GM23248 (cell line): ENCODE results near the gene PPP1R15B. TPM values are rescaled to one million over a fixed set of nuclear protein-coding genes. Genes with fewer than 3 reads are reported as not detected.

ENCODE experiments used
- DNase-seq: peaks from one replicate; pipeline ENCODE4 v3.0.0-alpha.2; 2015
- H2AFZ ChIP-seq: fragments of 200-600 bp; sonication (generic); 2 replicates; pipeline ENCODE4 v1.6.1; 2016; ENCODE audit warnings: antibody characterized with exemption
- H3F3A ChIP-seq: fragments of 200-600 bp; sonication (generic); 2 replicates; pipeline ENCODE4 v1.6.1; 2016; ENCODE audit warnings: mild to moderate bottlenecking, antibody characterized with exemption, mixed run types; ENCODE audit not compliant: insufficient read depth
- H3K27ac ChIP-seq: fragments of 200-600 bp; sonication (generic); 2 replicates; pipeline ENCODE4 v1.5.1; 2016; ENCODE audit warnings: mild to moderate bottlenecking
- H3K27me3 ChIP-seq: fragments of 200-600 bp; sonication (generic); replicated peaks from 2 replicates; pipeline ENCODE4 v1.6.1; 2016; ENCODE audit warnings: mild to moderate bottlenecking; ENCODE audit not compliant: insufficient read depth
- H3K36me3 ChIP-seq: fragments of 200-600 bp; sonication (generic); 2 replicates; pipeline ENCODE4 v1.6.1; 2016; ENCODE audit warnings: low read depth, mild to moderate bottlenecking
- H3K4me1 ChIP-seq: fragments of 200-600 bp; sonication (generic); 2 replicates; pipeline ENCODE4 v1.6.1; 2016; ENCODE audit warnings: mild to moderate bottlenecking; ENCODE audit not compliant: insufficient read depth
- H3K4me2 ChIP-seq: fragments of 200-600 bp; sonication (generic); one replicate; pipeline ENCODE4 v1.6.1; 2016; ENCODE audit warnings: mild to moderate bottlenecking; ENCODE audit not compliant: unreplicated experiment
- H3K4me3 ChIP-seq: fragments of 200-600 bp; sonication (generic); 2 replicates; pipeline ENCODE4 v1.5.1; 2016; ENCODE audit warnings: mild to moderate bottlenecking
- H3K79me2 ChIP-seq: fragments of 200-600 bp; sonication (generic); 2 replicates; pipeline ENCODE4 v1.6.1; 2016; ENCODE audit warnings: mild to moderate bottlenecking; ENCODE audit not compliant: insufficient read depth
- H3K9ac ChIP-seq: fragments of 200-600 bp; sonication (generic); 2 replicates; pipeline ENCODE4 v1.6.1; 2016; ENCODE audit warnings: mild to moderate bottlenecking
- H3K9me2 ChIP-seq: fragments of 200-600 bp; sonication (generic); 2 replicates; pipeline ENCODE4 v1.6.1; 2016; ENCODE audit warnings: mixed run types, mild to moderate bottlenecking, moderate library complexity; ENCODE audit not compliant: insufficient read depth
- H3K9me3 ChIP-seq: fragments of 200-600 bp; sonication (generic); one replicate; pipeline ENCODE4 v1.6.1; 2017; ENCODE audit warnings: low read depth
- H4K20me1 ChIP-seq: fragments of 200-600 bp; sonication (generic); 2 replicates; pipeline ENCODE4 v1.6.0; 2016; ENCODE audit not compliant: insufficient read depth
- EZH2 ChIP-seq: fragments of 200-600 bp; sonication (generic); IDR thresholded peaks from 2 replicates; pipeline ENCODE4 v1.6.1; 2018; ENCODE audit warnings: antibody characterized with exemption, mild to moderate bottlenecking; ENCODE audit not compliant: insufficient read depth, poor library complexity, severe bottlenecking
- EZH2phosphoT487 ChIP-seq: fragments of 200-600 bp; sonication (generic); IDR thresholded peaks from 2 replicates; pipeline ENCODE4 v1.6.1; 2018; ENCODE audit warnings: antibody characterized with exemption, moderate library complexity, mild to moderate bottlenecking, low read depth; ENCODE audit not compliant: insufficient read depth
- WGBS, 2 experiments: methylation state at CpG; one replicate each; pipeline ENCODE4 v1.1.6; 2015 to 2017; ENCODE audit warnings: low lambda C conversion rate in 2 of 2, low coverage in 1 of 2; ENCODE audit errors: missing lambda C conversion rate in 2 of 2; 5-methylcytosine and 5-hydroxymethylcytosine counted together
- in situ Hi-C: fragments of 300-500 bp; cut with MboI; formaldehyde crosslinking; loops from 2 replicates; pipeline ENCODE4 v1.15.0; 2020
- polyA plus RNA-seq: library from polyadenylated mRNA; unstranded; fragments of >200 nt; fragmentation: Nextera tagmentation; extraction: Ambion mirVana; gene quantifications from 2 replicates; pipeline ENCODE4 v1.2.1, GENCODE V29; 2016
- total RNA-seq: library from RNA; depleted of rRNA; stranded (reverse); fragments of >200 nt; shearing (Covaris generic); gene quantifications from 2 replicates; pipeline ENCODE4 v1.2.3, GENCODE V29; 2014

Gene PPP1R15B
- total and polyA plus RNA-seq, 2 experiments from 2014 or later, result 14.5 to 28.4 TPM

- Histone ChIP-seq H2AFZ (no peak overlapping the region), H3K9ac (no peak overlapping the region), H3K9me3 (no peaks in the 10 kb centered on the region), H3K36me3 (no peaks in the 10 kb centered on the region), H3K4me3 (no peak overlapping the region), H3K9me2 (no peaks in the 10 kb centered on the region), H3K27me3 (peaks cover 16% of the 10 kb centered on the region), H3F3A (no peaks in the 10 kb centered on the region), H3K4me2 (no peak overlapping the region), H3K79me2 (no peaks in the 10 kb centered on the region), H4K20me1 (no peaks in the 10 kb centered on the region), H3K4me1 (peaks cover 4% of the 10 kb centered on the region; the same call in 1 of the 2 replicates), H3K27ac (no peak overlapping the region)
- TF ChIP-seq EZH2phosphoT487 (no peak), EZH2 (no peak)
- DNase-seq, result peak; percentile 36
- 53 to 56% methylated on average over 10 of the region's 10 CpGs for WGBS, 2 experiments
- in situ Hi-C loops, result loop anchor here (10.0 kb wide), 1 partner anchor 503 kb away; the partner anchor contains the start of gene SNRPE
Observed at GRCh38 chr1:204367956-204368355, 43.7 kb downstream of the PPP1R15B start.

GRCh38 chr1:204367193-204367858, 44.3 kb downstream of the PPP1R15B start:
- H4K20me1 ChIP-seq, result no peaks in the 10 kb centered on the region
- H3K9ac ChIP-seq, result no peak overlapping the region
- no peak overlapping the region for H2AFZ ChIP-seq
- no peak overlapping the region for H3K4me3 ChIP-seq
- H3K27me3 ChIP-seq, result peaks cover 10% of the 10 kb centered on the region
- no peaks in the 10 kb centered on the region for H3K36me3 ChIP-seq
- TF ChIP-seq EZH2 (no peak), EZH2phosphoT487 (no peak)
- H3K4me2 ChIP-seq, result no peak overlapping the region
- H3F3A ChIP-seq, result no peaks in the 10 kb centered on the region
- H3K4me1 ChIP-seq, result peaks cover 4% of the 10 kb centered on the region; the same call in 1 of the 2 replicates
- no peak overlapping the region for H3K27ac ChIP-seq
- H3K9me2 ChIP-seq, result no peaks in the 10 kb centered on the region
- in situ Hi-C loops, result loop anchor here (10.0 kb wide), 1 partner anchor 503 kb away; the partner anchor contains the start of gene SNRPE
- no peak for DNase-seq
- no peaks in the 10 kb centered on the region for H3K9me3 ChIP-seq
- 63 to 64% methylated on average over 16 of the region's 16 CpGs for WGBS, 2 experiments
- no peaks in the 10 kb centered on the region for H3K79me2 ChIP-seq

DNA sequence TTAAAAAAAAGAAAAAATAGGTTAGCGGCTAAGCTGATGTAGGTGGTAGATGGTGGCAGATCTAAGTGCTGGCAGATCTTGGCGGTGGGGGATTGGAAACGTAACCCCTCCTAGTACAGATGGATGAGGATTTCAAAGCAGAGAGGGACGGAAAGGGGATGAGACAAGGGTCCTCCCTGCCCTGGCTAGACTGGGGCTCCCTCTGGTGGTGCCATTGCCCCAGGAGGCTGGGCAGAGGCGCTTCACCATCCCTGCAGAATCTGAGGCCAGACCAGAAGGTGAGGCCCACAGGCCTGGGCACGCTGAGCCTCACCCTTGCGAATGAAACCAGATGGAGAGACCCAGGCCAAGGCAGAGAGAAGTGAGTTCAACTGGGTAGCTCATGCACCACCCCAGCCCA, 44.9 kb downstream of the PPP1R15B start:
- no peaks in the 10 kb centered on the region for H3F3A ChIP-seq
- no peak overlapping the region for H3K27ac ChIP-seq
- no peaks in the 10 kb centered on the region for H3K36me3 ChIP-seq
- H3K9ac ChIP-seq, result no peak overlapping the region
- no peaks in the 10 kb centered on the region for H3K9me2 ChIP-seq
- TF ChIP-seq EZH2 (no peak), EZH2phosphoT487 (no peak)
- no peak overlapping the region for H2AFZ ChIP-seq
- no peak for DNase-seq
- H3K9me3 ChIP-seq, result no peaks in the 10 kb centered on the region
- 76 to 77% methylated on average over 7 of the region's 7 CpGs for WGBS, 2 experiments
- H3K27me3 ChIP-seq, result 0 out of 2 replicates have a peak, but pooled peaks cover 4% of the 10 kb centered on the region
- H3K4me2 ChIP-seq, result no peak overlapping the region
- peaks cover 4% of the 10 kb centered on the region; the same call in 1 of the 2 replicates for H3K4me1 ChIP-seq
- H3K79me2 ChIP-seq, result no peaks in the 10 kb centered on the region
- no peak overlapping the region for H3K4me3 ChIP-seq
- in situ Hi-C loops, result loop anchor here (10.0 kb wide), 1 partner anchor 502 kb away; the partner anchor contains the start of gene SNRPE
- H4K20me1 ChIP-seq, result no peaks in the 10 kb centered on the region

GRCh38 chr1:204363335-204364114, 48.1 kb downstream of the PPP1R15B start:
- Histone ChIP-seq H3K27ac (no peak overlapping the region), H3K9me2 (no peaks in the 10 kb centered on the region), H4K20me1 (no peaks in the 10 kb centered on the region), H3K4me3 (peak overlapping the region; percentile 69), H2AFZ (peak overlapping the region; percentile 95), H3K4me2 (peak overlapping the region; percentile 92), H3K27me3 (no peaks in the 10 kb centered on the region), H3F3A (no peaks in the 10 kb centered on the region), H3K79me2 (no peaks in the 10 kb centered on the region), H3K9ac (peak overlapping the region; percentile 65), H3K36me3 (no peaks in the 10 kb centered on the region), H3K9me3 (no peaks in the 10 kb centered on the region), H3K4me1 (peaks cover 4% of the 10 kb centered on the region; the same call in 1 of the 2 replicates)
- 1 to 2% methylated on average over 27 of the region's 27 CpGs for WGBS, 2 experiments
- in situ Hi-C loops, result loop anchor here (5.0 to 10.0 kb wide), 2 partner anchors 196 to 499 kb away; partner anchors contain the start of genes REN and SNRPE
- peak; percentile 82 for DNase-seq
- TF ChIP-seq EZH2 (no peak), EZH2phosphoT487 (no peak)
